Endothelial cell of umbilical vein (primary cell): ENCODE measurements around the gene TENM4. TPM values are rescaled to one million over a fixed set of nuclear protein-coding genes. Genes with fewer than 3 reads are reported as not detected.

Experiments
- BruUV-seq: library from RNA; stranded (reverse); fragments of 400-500 nt; replicated peaks from 2 replicates; lab custom pipeline; 2021; lab: Mats Ljungman, UMichigan
- CTCF ChIA-PET: fragments of 300-600, 350-600 bp; sonication (Branson Sonifier 250); formaldehyde crosslinking; loops from one replicate; lab custom pipeline; 2021; ENCODE audit warnings: antibody characterized with exemption, inconsistent platforms; lab: Charles Lee
- POLR2A ChIA-PET: fragments of 300-600, 350-600 bp; sonication (Branson Sonifier 250); formaldehyde crosslinking; loops from one replicate; lab custom pipeline; 2021; ENCODE audit warnings: antibody characterized with exemption, inconsistent platforms; lab: Charles Lee
- DNase-seq: peaks from one replicate; pipeline ENCODE4 v3.0.0-alpha.2; 2011; ENCODE audit warnings: low read depth, low spot score
- FAIRE-seq: peaks from 2 replicates; lab custom pipeline; 2011; peaks lifted over from hg19 to GRCh38; lab: Jason Lieb, UNC
- H2AFZ ChIP-seq: 2 replicates; pipeline ENCODE4 v1.6.0; 2012; ENCODE audit warnings: low read depth, low read length, control low read depth, inconsistent platforms
- H3K27ac ChIP-seq: 2 replicates; pipeline ENCODE4 v1.5.1; 2011; ENCODE audit warnings: low read depth, mild to moderate bottlenecking, control low read depth, low read length, moderate library complexity; ENCODE audit not compliant: insufficient read depth
- H3K27me3 ChIP-seq, 2 experiments: 2 replicates each; pipeline versions ENCODE4 v1.6.0 to v1.6.1; 2011; ENCODE audit warnings: low read length in 2 of 2, mixed read lengths in 1 of 2; ENCODE audit not compliant: control insufficient read depth in 2 of 2, insufficient read depth in 2 of 2
- H3K36me3 ChIP-seq, 2 experiments: 2 replicates in 1 of 2; 3 replicates in 1 of 2; pipeline ENCODE4 v1.5.1; 2011; ENCODE audit warnings: low read length in 2 of 2, mild to moderate bottlenecking in 1 of 2, moderate library complexity in 1 of 2; ENCODE audit not compliant: control insufficient read depth in 2 of 2, insufficient read depth in 2 of 2; ENCODE audit errors: extremely low read depth in 1 of 2
- H3K4me1 ChIP-seq: 3 replicates; pipeline ENCODE4 v1.5.1; 2011; ENCODE audit warnings: mild to moderate bottlenecking, low read length; ENCODE audit not compliant: control insufficient read depth, insufficient read depth; ENCODE audit errors: extremely low read depth
- H3K4me2 ChIP-seq: 2 replicates; pipeline ENCODE4 v1.6.1; 2011; ENCODE audit warnings: low read length, control low read depth, mixed read lengths; ENCODE audit not compliant: insufficient read depth
- H3K4me3 ChIP-seq, 3 experiments: fragments of 200-600 bp in 1 of 3; sonication (generic), shearing (Covaris generic) in 1 of 3; replicated peaks in 1 of 3; 2 replicates each; pipeline ENCODE4 v1.5.1; 2011 to 2016; ENCODE audit warnings: control low read depth in 3 of 3, low read length in 3 of 3, mild to moderate bottlenecking in 2 of 3, inconsistent platforms in 1 of 3, low read depth in 1 of 3, moderate library complexity in 1 of 3; ENCODE audit not compliant: insufficient read depth in 1 of 3
- H3K79me2 ChIP-seq: 2 replicates; pipeline ENCODE4 v1.6.0; 2012; ENCODE audit warnings: low read length, inconsistent platforms; ENCODE audit not compliant: control insufficient read depth, insufficient read depth
- H3K9ac ChIP-seq: replicated peaks from 2 replicates; pipeline ENCODE3; 2011; ENCODE audit warnings: low read length, control low read depth; ENCODE audit not compliant: insufficient read depth; ENCODE audit errors: extremely low read depth
- H3K9me1 ChIP-seq: replicated peaks from 3 replicates; pipeline ENCODE4 v1.6.0; 2011; ENCODE audit warnings: mild to moderate bottlenecking, low read length; ENCODE audit not compliant: control insufficient read depth, insufficient read depth; ENCODE audit errors: extremely low read depth
- H3K9me3 ChIP-seq: replicated peaks from 2 replicates; pipeline ENCODE4 v1.5.1; 2012; ENCODE audit warnings: low read length, inconsistent platforms; ENCODE audit not compliant: control insufficient read depth, insufficient read depth
- H4K20me1 ChIP-seq: replicated peaks from 2 replicates; pipeline ENCODE3; 2011; ENCODE audit warnings: mild to moderate bottlenecking, low read length; ENCODE audit not compliant: control insufficient read depth, insufficient read depth; ENCODE audit errors: extremely low read depth
- CTCF ChIP-seq, 2 donors: IDR thresholded peaks; 1 replicate in 1 of 2; 2 replicates in 1 of 2; pipeline ENCODE4 v1.5.1; 2011; ENCODE audit warnings: low read length in 2 of 2, mild to moderate bottlenecking in 2 of 2, moderate library complexity in 2 of 2, control low read depth in 1 of 2, inconsistent platforms in 1 of 2, low read depth in 1 of 2; ENCODE audit not compliant: insufficient read depth in 1 of 2; ENCODE audit errors: extremely low read depth in 1 of 2
- EZH2 ChIP-seq: IDR thresholded peaks from 2 replicates; pipeline ENCODE4 v1.6.1; 2012; ENCODE audit warnings: borderline replicate concordance, low read depth, mild to moderate bottlenecking, moderate library complexity, low read length, inconsistent platforms; ENCODE audit not compliant: severe bottlenecking
- FOS ChIP-seq: IDR thresholded peaks from 2 replicates; pipeline ENCODE4 v1.6.1; 2011; ENCODE audit warnings: mild to moderate bottlenecking, low read length, moderate library complexity, borderline replicate concordance; ENCODE audit not compliant: insufficient read depth
- GATA2 ChIP-seq: IDR thresholded peaks from 2 replicates; pipeline ENCODE4 v1.7.0; 2011; ENCODE audit warnings: low read depth, mild to moderate bottlenecking, moderate library complexity, mixed read lengths, low read length; ENCODE audit not compliant: insufficient read length, insufficient read depth
- JUN ChIP-seq: IDR thresholded peaks from 2 replicates; pipeline ENCODE4 v1.6.1; 2011; ENCODE audit warnings: borderline replicate concordance, low read depth; ENCODE audit not compliant: insufficient read length, insufficient read depth
- MAX ChIP-seq: IDR thresholded peaks from 2 replicates; pipeline ENCODE4 v1.6.1; 2011; ENCODE audit not compliant: insufficient read depth, insufficient read length
- MYC ChIP-seq: IDR thresholded peaks from one replicate; pipeline ENCODE4 v1.6.1; 2011; ENCODE audit warnings: mild to moderate bottlenecking, low read depth, low read length
- POLR2A ChIP-seq: IDR thresholded peaks from 2 replicates; pipeline ENCODE4 v1.6.1; 2012; ENCODE audit warnings: low read depth, mild to moderate bottlenecking, control low read depth, low read length
- POLR2AphosphoS5 ChIP-seq: IDR thresholded peaks from 2 replicates; pipeline ENCODE4 v1.6.1; 2012; ENCODE audit warnings: low read depth, mild to moderate bottlenecking, control low read depth, low read length, moderate library complexity; ENCODE audit not compliant: insufficient read depth
- dilution Hi-C: fragments of 300-500 bp; cut with MboI; formaldehyde crosslinking; loops from one replicate; pipeline ENCODE4 v1.15.0; 2019; ENCODE audit warnings: low sequenced_read_pairs; ENCODE audit not compliant: extremely low pct_ligation_motif_present
- intact Hi-C: fragments of 100-400 bp; cut with micrococcal nuclease; formaldehyde crosslinking; loops from one replicate; pipeline ENCODE4 v1.10.0; 2022
- polyA plus RNA-seq, 4 experiments: library from polyadenylated mRNA; depleted of rRNA in 3 of 4; stranded (reverse) in 3 of 4; unstranded in 1 of 4; fragments of >200 nt; gene quantifications; 2 replicates each; pipeline versions ENCODE4 v1.2.1 to v1.2.3, GENCODE V29; 2011 to 2012; ENCODE audit warnings: missing spikeins in 1 of 4
- total RNA-seq: library from RNA; stranded (reverse); gene quantifications from 2 replicates; pipeline ENCODE4 v1.2.3, GENCODE V29; 2021

Gene TENM4
- total and polyA plus RNA-seq, 2 donors (not counting 3 experiments of a cell fraction or from before 2014, with no cell fraction given) = 0.06 to 0.27 TPM

- Histone ChIP-seq H3K36me3 (no peaks in the 10 kb centered on the region), H3K27ac (no peak overlapping the region), H3K4me1 (no peaks in the 10 kb centered on the region), H3K9ac (no peak overlapping the region), H3K4me3 (no peak overlapping the region), H3K9me3 (no peaks in the 10 kb centered on the region), H3K79me2 (no peaks in the 10 kb centered on the region), H3K27me3 (no peaks in the 10 kb centered on the region), H4K20me1 (no peaks in the 10 kb centered on the region), H3K9me1 (no peaks in the 10 kb centered on the region), H2AFZ (no peak overlapping the region), H3K4me2 (no peak overlapping the region)
- POLR2A ChIA-PET = no interaction called here
- no TSS peak for BruUV-seq
- DNase-seq (no peak), FAIRE-seq (no peak)
- intact Hi-C loops (no loop called here), dilution Hi-C loops (no loop called here)
- CTCF ChIA-PET = no interaction called here
- TF ChIP-seq POLR2A (no peak), JUN (no peak), FOS (no peak), MYC (no peak), MAX (no peak), POLR2AphosphoS5 (no peak), EZH2 (no peak), CTCF (IDR thresholded peaks at IDR 0.05; ENCODE audit: extremely low read depth in 1 of 2, insufficient read depth in 1 of 2, low read depth in 1 of 2, low read length in 2 of 2) (no peak), GATA2 (no peak)
Measured at GRCh38 chr11:79274636-79275331, 166.0 kb downstream of the TENM4 start.
